HFF-Myc (cell line): ENCODE results near the gene ATP7B.

Experiments
- DNase-seq: peaks from one replicate; pipeline ENCODE4 v3.0.0-alpha.2; 2011; ENCODE audit warnings: low read depth; ENCODE audit errors: extremely low read depth
- H3K4me3 ChIP-seq: replicated peaks from 2 replicates; pipeline ENCODE4 v1.5.1; 2011; ENCODE audit warnings: low read depth, mild to moderate bottlenecking, control low read depth, low read length
- CTCF ChIP-seq: IDR thresholded peaks from 2 replicates; pipeline ENCODE4 v1.5.1; 2012; ENCODE audit warnings: mild to moderate bottlenecking, low read depth, low read length, control low read depth; ENCODE audit errors: missing control alignments

ATP7B gene

GRCh38 chr13:51937320-51938290, 73.6 kb downstream of the ATP7B start:
- no peak for DNase-seq
- H3K4me3 ChIP-seq: no peak overlapping the region

GRCh38 chr13:51935326-51936171, 75.7 kb downstream of the ATP7B start:
- DNase-seq: no peak
- TF ChIP-seq CTCF: no peak
- no peak overlapping the region for H3K4me3 ChIP-seq

More at GRCh38 chr13:51937320-51938290, 73.6 kb downstream of the ATP7B start:
- TF ChIP-seq CTCF: no peak

- TF ChIP-seq CTCF: no peak
- DNase-seq: no peak
- no peak overlapping the region for H3K4me3 ChIP-seq
Observed at GRCh38 chr13:51934461-51935087, 76.7 kb downstream of the ATP7B start.

- H3K4me3 ChIP-seq: no peak overlapping the region
- TF ChIP-seq CTCF: no peak
- DNase-seq: no peak
Observed at GRCh38 chr13:51933466-51934058, 77.7 kb downstream of the ATP7B start.

- no peak overlapping the region for H3K4me3 ChIP-seq
- no peak for TF ChIP-seq CTCF
- no peak for DNase-seq
Observed at GRCh38 chr13:51932231-51932630, 79.0 kb downstream of the ATP7B start.

- no peak overlapping the region for H3K4me3 ChIP-seq
- DNase-seq: no peak
- TF ChIP-seq CTCF: no peak
Observed at GRCh38 chr13:51931606-51932005, 79.6 kb downstream of the ATP7B start.
